SU-DHL-6 (cell line): ENCODE results near the gene CAMP.

Experiments used
- H2AFZ ChIP-seq: fragments of 200-600 bp; sonication (generic); 2 replicates; pipeline ENCODE4 v1.6.1; 2014; ENCODE audit warnings: low read depth, mild to moderate bottlenecking, moderate library complexity, mixed read lengths, antibody characterized with exemption, low read length; ENCODE audit not compliant: severe bottlenecking
- H3F3A ChIP-seq: fragments of 200-600 bp; shearing (Covaris generic); 2 replicates; pipeline ENCODE4 v1.6.0; 2016; ENCODE audit warnings: antibody characterized with exemption, mild to moderate bottlenecking; ENCODE audit not compliant: insufficient read depth
- H3K27ac ChIP-seq: fragments of 200-600 bp; sonication (generic); 2 replicates; pipeline ENCODE4 v1.5.1; 2016; ENCODE audit warnings: low read depth, mild to moderate bottlenecking, low read length, moderate library complexity, mixed read lengths
- H3K27me3 ChIP-seq: fragments of 200-600 bp; sonication (generic), shearing (Covaris generic); 2 replicates; pipeline ENCODE4 v1.6.0; 2014; ENCODE audit warnings: mild to moderate bottlenecking, low read length
- H3K36me3 ChIP-seq: fragments of 200-600 bp; sonication (generic); 2 replicates; pipeline ENCODE4 v1.6.1; 2014; ENCODE audit warnings: mild to moderate bottlenecking, low read length, mixed read lengths
- H3K4me2 ChIP-seq: fragments of 300-600, 200-600 bp; shearing (Covaris generic), sonication (generic); 2 replicates; pipeline ENCODE4 v1.6.0; 2014; ENCODE audit warnings: low read length, low read depth, mild to moderate bottlenecking; ENCODE audit not compliant: poor library complexity, severe bottlenecking
- H3K4me3 ChIP-seq: fragments of 200-600 bp; sonication (generic); 2 replicates; pipeline ENCODE4 v1.5.1; 2014; ENCODE audit warnings: antibody characterized with exemption, low read length, mild to moderate bottlenecking, mixed read lengths; ENCODE audit not compliant: insufficient read depth, poor library complexity, severe bottlenecking
- H3K79me2 ChIP-seq: fragments of 200-600 bp; sonication (generic); 2 replicates; pipeline ENCODE4 v1.6.1; 2014; ENCODE audit warnings: mild to moderate bottlenecking, low read length, moderate library complexity; ENCODE audit not compliant: insufficient read depth
- H3K9ac ChIP-seq: fragments of 200-600 bp; sonication (generic); 2 replicates; pipeline ENCODE4 v1.7.0; 2014; ENCODE audit warnings: mild to moderate bottlenecking, low read length
- H3K9me2 ChIP-seq: fragments of 200-600 bp; sonication (generic); replicated peaks from 2 replicates; pipeline ENCODE4 v1.6.1; 2014; ENCODE audit warnings: low read length; ENCODE audit not compliant: insufficient read depth
- H3K9me3 ChIP-seq: fragments of 200-600 bp; sonication (generic); 2 replicates; pipeline ENCODE4 v1.6.1; 2014; ENCODE audit warnings: low read length, mixed read lengths; ENCODE audit not compliant: insufficient read depth
- H4K20me1 ChIP-seq: fragments of 200-600 bp; sonication (generic); 2 replicates; pipeline ENCODE4 v1.6.1; 2014; ENCODE audit warnings: low read depth, mild to moderate bottlenecking, antibody characterized with exemption, low read length, moderate library complexity, mixed read lengths
- EZH2phosphoT487 ChIP-seq: fragments of 200-600 bp; sonication (generic), shearing (Covaris generic); conservative IDR thresholded peaks from 2 replicates; pipeline ENCODE4 v1.6.1; 2018; ENCODE audit warnings: mild to moderate bottlenecking, antibody characterized with exemption, low read length, moderate library complexity, mixed read lengths
- TF ChIP-seq, protein P1 (sequence below): fragments of 200-600 bp; sonication (generic); IDR thresholded peaks from one replicate; pipeline ENCODE4 v1.5.1; 2017; ENCODE audit warnings: antibody characterized with exemption, mild to moderate bottlenecking, low read length, moderate library complexity; ENCODE audit not compliant: insufficient read depth, poor library complexity, severe bottlenecking

Gene CAMP

DNA sequence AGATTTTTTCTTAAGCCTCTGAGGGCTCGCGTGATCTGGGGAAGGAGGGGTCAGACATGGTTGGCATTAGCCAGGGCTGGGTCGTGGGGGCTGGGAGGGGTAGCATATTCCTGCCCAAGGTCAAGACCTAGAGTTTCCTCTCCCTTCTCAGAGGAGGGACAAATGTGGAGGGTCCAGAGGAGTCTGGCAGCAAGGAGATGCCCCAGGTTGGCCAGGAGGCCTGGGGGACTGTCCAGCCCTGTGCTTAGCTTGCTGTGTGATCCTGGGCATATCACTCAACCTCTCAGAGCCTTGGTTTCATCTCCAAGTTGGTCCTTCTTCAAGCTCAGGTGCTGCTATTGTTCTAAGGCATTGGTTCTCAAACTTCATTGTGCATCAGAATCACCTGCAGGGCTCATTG is 9.1 kb upstream of the CAMP start:
- Histone ChIP-seq H3K9me3 (no peaks in the 10 kb centered on the region), H3K9ac (no peak overlapping the region), H2AFZ (no peak overlapping the region), H3K4me3 (no peak overlapping the region), H3K27me3 (no peaks in the 10 kb centered on the region), H4K20me1 (no peaks in the 10 kb centered on the region), H3K9me2 (no peaks in the 10 kb centered on the region), H3K79me2 (no peaks in the 10 kb centered on the region), H3K27ac (no peak overlapping the region), H3K36me3 (no peaks in the 10 kb centered on the region), H3F3A (no peaks in the 10 kb centered on the region), H3K4me2 (no peak overlapping the region)
- TF ChIP-seq EZH2phosphoT487, result no peak
- TF ChIP-seq, protein P1, sequence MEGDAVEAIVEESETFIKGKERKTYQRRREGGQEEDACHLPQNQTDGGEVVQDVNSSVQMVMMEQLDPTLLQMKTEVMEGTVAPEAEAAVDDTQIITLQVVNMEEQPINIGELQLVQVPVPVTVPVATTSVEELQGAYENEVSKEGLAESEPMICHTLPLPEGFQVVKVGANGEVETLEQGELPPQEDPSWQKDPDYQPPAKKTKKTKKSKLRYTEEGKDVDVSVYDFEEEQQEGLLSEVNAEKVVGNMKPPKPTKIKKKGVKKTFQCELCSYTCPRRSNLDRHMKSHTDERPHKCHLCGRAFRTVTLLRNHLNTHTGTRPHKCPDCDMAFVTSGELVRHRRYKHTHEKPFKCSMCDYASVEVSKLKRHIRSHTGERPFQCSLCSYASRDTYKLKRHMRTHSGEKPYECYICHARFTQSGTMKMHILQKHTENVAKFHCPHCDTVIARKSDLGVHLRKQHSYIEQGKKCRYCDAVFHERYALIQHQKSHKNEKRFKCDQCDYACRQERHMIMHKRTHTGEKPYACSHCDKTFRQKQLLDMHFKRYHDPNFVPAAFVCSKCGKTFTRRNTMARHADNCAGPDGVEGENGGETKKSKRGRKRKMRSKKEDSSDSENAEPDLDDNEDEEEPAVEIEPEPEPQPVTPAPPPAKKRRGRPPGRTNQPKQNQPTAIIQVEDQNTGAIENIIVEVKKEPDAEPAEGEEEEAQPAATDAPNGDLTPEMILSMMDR, result no peak

DNA sequence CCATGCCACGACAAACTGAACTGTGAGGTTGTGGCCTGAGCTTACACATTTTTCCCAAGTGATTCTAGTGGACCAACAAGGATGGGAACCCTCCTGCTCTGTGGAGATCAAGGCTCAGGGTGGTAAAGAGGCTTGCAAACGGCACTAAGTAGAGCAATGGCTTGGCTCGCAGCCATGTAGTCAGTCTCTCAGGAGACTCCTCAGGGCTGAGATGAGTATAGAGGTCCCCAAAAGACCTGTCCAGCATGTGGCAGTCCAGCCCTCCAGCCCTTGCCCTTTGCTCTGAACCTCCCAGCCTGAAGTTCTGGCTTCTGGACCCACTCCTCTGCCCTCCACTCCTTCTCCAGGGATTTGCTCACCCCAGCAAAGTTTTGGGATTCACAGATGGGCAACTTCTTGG is 8.3 kb upstream of the CAMP start:
- H2AFZ ChIP-seq, result no peak overlapping the region
- H3K9me3 ChIP-seq, result no peaks in the 10 kb centered on the region
- H3K79me2 ChIP-seq, result no peaks in the 10 kb centered on the region
- TF ChIP-seq, protein P1, result no peak
- no peak for TF ChIP-seq EZH2phosphoT487
- H4K20me1 ChIP-seq, result no peaks in the 10 kb centered on the region
- H3K9ac ChIP-seq, result no peak overlapping the region
- H3K27ac ChIP-seq, result no peak overlapping the region
- H3K27me3 ChIP-seq, result no peaks in the 10 kb centered on the region
- H3K4me2 ChIP-seq, result no peak overlapping the region
- no peaks in the 10 kb centered on the region for H3F3A ChIP-seq
- no peaks in the 10 kb centered on the region for H3K36me3 ChIP-seq
- no peak overlapping the region for H3K4me3 ChIP-seq
- no peaks in the 10 kb centered on the region for H3K9me2 ChIP-seq

DNA sequence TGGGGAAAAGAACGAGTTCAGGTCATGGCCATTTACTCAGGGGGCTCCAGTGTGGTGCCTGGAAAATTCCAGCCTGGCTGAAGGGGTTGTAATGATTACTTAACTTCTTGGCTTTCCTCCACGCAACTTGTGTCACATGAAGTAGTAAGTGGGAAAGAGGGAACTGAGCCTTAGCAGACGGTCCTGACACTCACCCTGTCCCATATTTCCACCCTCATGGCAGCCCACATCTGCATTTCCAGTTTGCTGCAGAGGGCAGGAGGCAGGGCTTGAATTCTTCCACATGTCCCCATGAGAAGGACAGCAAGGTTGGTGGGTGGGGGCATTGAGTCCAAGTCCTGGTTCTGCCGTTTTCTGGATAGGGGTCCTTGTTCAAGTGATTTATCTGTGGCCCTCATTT is 7.8 kb upstream of the CAMP start:
- no peak overlapping the region for H3K27ac ChIP-seq
- H3K4me3 ChIP-seq, result no peak overlapping the region
- H3K9ac ChIP-seq, result no peak overlapping the region
- no peaks in the 10 kb centered on the region for H3F3A ChIP-seq
- no peaks in the 10 kb centered on the region for H4K20me1 ChIP-seq
- no peak overlapping the region for H2AFZ ChIP-seq
- H3K9me2 ChIP-seq, result no peaks in the 10 kb centered on the region
- H3K27me3 ChIP-seq, result no peaks in the 10 kb centered on the region
- H3K4me2 ChIP-seq, result no peak overlapping the region
- TF ChIP-seq, protein P1, result no peak
- no peak for TF ChIP-seq EZH2phosphoT487
- no peaks in the 10 kb centered on the region for H3K36me3 ChIP-seq
- H3K9me3 ChIP-seq, result no peaks in the 10 kb centered on the region
- no peaks in the 10 kb centered on the region for H3K79me2 ChIP-seq
